B cell (primary cell): ENCODE data around the gene PAK3. TPM values are rescaled to one million over a fixed set of nuclear protein-coding genes. Genes with fewer than 3 reads are reported as not detected.

Experiments used
- ATAC-seq: fragments of 200-7000 bp; cut with Tn5 transposase; one replicate; pipeline ENCODE4 v1.10.0; 2021; ENCODE audit warnings: low read depth, mild to moderate bottlenecking, moderate number of reproducible peaks, moderate library complexity
- CTCF ChIA-PET: fragments of 350-600 bp; sonication (Branson Sonifier 250); formaldehyde crosslinking; loops from one replicate; lab custom pipeline; 2021; ENCODE audit warnings: antibody characterized with exemption, inconsistent platforms; lab: Charles Lee
- POLR2A ChIA-PET: fragments of 350-600 bp; sonication (Branson Sonifier 250); formaldehyde crosslinking; loops from one replicate; lab custom pipeline; 2021; ENCODE audit warnings: antibody characterized with exemption; lab: Charles Lee
- DNase-seq: peaks from one replicate; pipeline ENCODE4 v3.0.0; 2013
- H2AFZ ChIP-seq: 2 replicates; pipeline ENCODE4 v1.6.1; 2012; ENCODE audit warnings: mild to moderate bottlenecking, low read depth, low read length; ENCODE audit not compliant: insufficient read depth, poor library complexity, severe bottlenecking
- H3K27ac ChIP-seq, 2 donors: 1 replicate in 1 of 2; 2 replicates in 1 of 2; pipeline ENCODE4 v1.5.1; 2012 to 2013; ENCODE audit warnings: low read length in 2 of 2, mild to moderate bottlenecking in 2 of 2, moderate library complexity in 1 of 2
- H3K27me3 ChIP-seq, 4 experiments: fragments of 200-600 bp in 1 of 4; sonication (generic) in 1 of 4; replicated peaks in 1 of 4; 1 replicate in 2 of 4; 2 replicates in 2 of 4; pipeline versions ENCODE4 v1.6.1 to v1.7.0; 2013 to 2016; ENCODE audit warnings: low read length in 3 of 4, mild to moderate bottlenecking in 2 of 4, mixed read lengths in 1 of 4, moderate library complexity in 1 of 4; ENCODE audit not compliant: insufficient read depth in 4 of 4, control insufficient read depth in 3 of 4; ENCODE audit errors: control extremely low read depth in 1 of 4
- H3K36me3 ChIP-seq, 2 experiments: replicated peaks in 1 of 2; 1 replicate in 1 of 2; 2 replicates in 1 of 2; pipeline versions ENCODE4 v1.6.1 to v1.7.1; 2013; ENCODE audit warnings: low read length in 1 of 2; ENCODE audit not compliant: insufficient read depth in 2 of 2, control insufficient read depth in 1 of 2; ENCODE audit errors: control extremely low read depth in 1 of 2, extremely low read depth in 1 of 2
- H3K4me1 ChIP-seq, 2 donors: fragments of 200-600 bp in 1 of 2; sonication (generic) in 1 of 2; 1 replicate in 1 of 2; 2 replicates in 1 of 2; pipeline versions ENCODE4 v1.5.1 to v1.6.1; 2013 to 2017; ENCODE audit warnings: low read length in 2 of 2; ENCODE audit not compliant: control insufficient read depth in 2 of 2, insufficient read depth in 2 of 2
- H3K4me2 ChIP-seq: replicated peaks from 2 replicates; pipeline ENCODE3; 2012; ENCODE audit warnings: mild to moderate bottlenecking, low read depth, low read length; ENCODE audit not compliant: poor library complexity, severe bottlenecking
- H3K4me3 ChIP-seq, 5 experiments: fragments of 200-600 bp in 1 of 5; sonication (generic) in 1 of 5; 1 replicate in 3 of 5; 2 replicates in 2 of 5; pipeline versions ENCODE4 v1.5.1 to v1.7.0; 2011 to 2016; ENCODE audit warnings: low read length in 4 of 5, mild to moderate bottlenecking in 4 of 5, low read depth in 2 of 5, control low read depth in 1 of 5, moderate library complexity in 1 of 5; ENCODE audit not compliant: insufficient read depth in 1 of 5; ENCODE audit errors: control extremely low read depth in 1 of 5, extremely low read depth in 1 of 5
- H3K79me2 ChIP-seq: fragments of 200-600 bp; sonication (generic); one replicate; pipeline ENCODE4 v1.6.0; 2016; ENCODE audit warnings: low read length; ENCODE audit not compliant: control insufficient read depth, insufficient read depth
- H3K9ac ChIP-seq: fragments of 200-600 bp; sonication (generic); 2 replicates; pipeline ENCODE4 v1.6.1; 2017; ENCODE audit warnings: mild to moderate bottlenecking, low read length, moderate library complexity
- H3K9me3 ChIP-seq, 3 donors: one replicate each; pipeline versions ENCODE4 v1.6.1 to v1.7.1; 2013; ENCODE audit warnings: low read length in 2 of 3; ENCODE audit not compliant: control insufficient read depth in 2 of 3, insufficient read depth in 1 of 3; ENCODE audit errors: control extremely low read depth in 1 of 3
- H4K20me1 ChIP-seq: 2 replicates; pipeline ENCODE4 v1.6.0; 2012; ENCODE audit warnings: mild to moderate bottlenecking, low read length; ENCODE audit not compliant: insufficient read depth, control insufficient read depth, poor library complexity, severe bottlenecking
- H3K27ac Mint-ChIP-seq: one replicate; pipeline ENCODE4 v1.8.0; 2021; ENCODE audit warnings: mixed read lengths
- H3K27me3 Mint-ChIP-seq: one replicate; pipeline ENCODE4 v1.8.0; 2021; ENCODE audit warnings: mixed read lengths
- H3K4me1 Mint-ChIP-seq: one replicate; pipeline ENCODE4 v1.8.0; 2021; ENCODE audit warnings: mixed read lengths
- H3K4me3 Mint-ChIP-seq: one replicate; pipeline ENCODE4 v1.8.0; 2021; ENCODE audit warnings: mixed read lengths
- H3K9me3 Mint-ChIP-seq: one replicate; pipeline ENCODE4 v1.8.0; 2022; ENCODE audit warnings: mixed read lengths; ENCODE audit not compliant: insufficient read depth
- EZH2 ChIP-seq: IDR thresholded peaks from 2 replicates; pipeline ENCODE4 v1.6.1; 2012; ENCODE audit warnings: borderline replicate concordance, low read depth, mild to moderate bottlenecking, moderate library complexity, low read length; ENCODE audit not compliant: insufficient read depth, poor library complexity, severe bottlenecking
- WGBS: methylation state at CpG from one replicate; pipeline ENCODE4 v1.1.5; 2013; ENCODE audit warnings: missing lambda C conversion rate; ENCODE audit not compliant: insufficient coverage; 5-methylcytosine and 5-hydroxymethylcytosine counted together
- intact Hi-C: fragments of 100-400 bp; cut with micrococcal nuclease; formaldehyde crosslinking; loops from one replicate; pipeline ENCODE4 v1.10.0; 2022
- polyA plus RNA-seq: library from polyadenylated mRNA; depleted of rRNA; stranded (reverse); fragments of >200 nt; gene quantifications from 2 replicates; pipeline ENCODE4 v1.2.3, GENCODE V29; 2012
- total RNA-seq, 2 donors: library from RNA; stranded (reverse); fragments of 120-200 nt in 1 of 2; gene quantifications; 1 replicate in 1 of 2; 2 replicates in 1 of 2; pipeline versions ENCODE4 v1.2.3 to v1.2.4, GENCODE V29; 2013 to 2022
- TF ChIP-seq, protein P1 (sequence below): fragments of 200-600 bp; IDR thresholded peaks from one replicate; pipeline ENCODE4 v1.8.0; 2022; ENCODE audit warnings: antibody characterized with exemption, mild to moderate bottlenecking

Gene PAK3
- total and polyA plus RNA-seq, 2 donors (not counting 1 experiment from before 2014, with no cell fraction given) = 0.17 TPM; not detected in 1

DNA sequence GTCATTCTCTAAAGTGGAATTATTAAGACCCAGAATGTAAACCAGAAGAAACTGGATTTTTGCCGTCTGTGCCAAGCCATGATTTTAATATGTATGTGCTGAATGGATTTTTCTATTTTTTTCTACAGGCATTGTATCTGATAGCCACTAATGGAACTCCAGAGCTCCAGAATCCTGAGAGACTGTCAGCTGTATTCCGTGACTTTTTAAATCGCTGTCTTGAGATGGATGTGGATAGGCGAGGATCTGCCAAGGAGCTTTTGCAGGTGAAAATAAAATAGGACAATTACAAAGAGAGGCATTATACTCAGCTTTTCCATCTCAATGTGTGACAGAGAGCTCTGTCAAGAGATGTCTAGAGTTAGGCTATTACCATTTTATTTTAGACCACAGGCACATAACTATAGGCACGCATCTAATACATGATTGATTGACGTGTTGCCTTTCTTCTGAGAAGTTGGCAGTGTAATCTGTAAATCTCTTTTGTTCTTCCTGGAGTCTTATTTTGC, 120.4 kb downstream of the PAK3 start:
- ChIA-PET CTCF (no interaction called here), POLR2A (no interaction called here)
- Histone ChIP-seq H3K27me3 (no peaks in the 10 kb centered on the region), H3K36me3 (no peaks in the 10 kb centered on the region), H3K4me2 (no peak overlapping the region), H2AFZ (no peak overlapping the region), H3K27ac (no peak overlapping the region), H3K9ac (no peak overlapping the region), H3K9me3 (no peaks in the 10 kb centered on the region), H4K20me1 (no peaks in the 10 kb centered on the region), H3K79me2 (no peaks in the 10 kb centered on the region), H3K4me1 (no peaks in the 10 kb centered on the region), H3K4me3 (no peak overlapping the region)
- TF ChIP-seq, protein P1, sequence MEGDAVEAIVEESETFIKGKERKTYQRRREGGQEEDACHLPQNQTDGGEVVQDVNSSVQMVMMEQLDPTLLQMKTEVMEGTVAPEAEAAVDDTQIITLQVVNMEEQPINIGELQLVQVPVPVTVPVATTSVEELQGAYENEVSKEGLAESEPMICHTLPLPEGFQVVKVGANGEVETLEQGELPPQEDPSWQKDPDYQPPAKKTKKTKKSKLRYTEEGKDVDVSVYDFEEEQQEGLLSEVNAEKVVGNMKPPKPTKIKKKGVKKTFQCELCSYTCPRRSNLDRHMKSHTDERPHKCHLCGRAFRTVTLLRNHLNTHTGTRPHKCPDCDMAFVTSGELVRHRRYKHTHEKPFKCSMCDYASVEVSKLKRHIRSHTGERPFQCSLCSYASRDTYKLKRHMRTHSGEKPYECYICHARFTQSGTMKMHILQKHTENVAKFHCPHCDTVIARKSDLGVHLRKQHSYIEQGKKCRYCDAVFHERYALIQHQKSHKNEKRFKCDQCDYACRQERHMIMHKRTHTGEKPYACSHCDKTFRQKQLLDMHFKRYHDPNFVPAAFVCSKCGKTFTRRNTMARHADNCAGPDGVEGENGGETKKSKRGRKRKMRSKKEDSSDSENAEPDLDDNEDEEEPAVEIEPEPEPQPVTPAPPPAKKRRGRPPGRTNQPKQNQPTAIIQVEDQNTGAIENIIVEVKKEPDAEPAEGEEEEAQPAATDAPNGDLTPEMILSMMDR = no peak
- TF ChIP-seq EZH2 = no peak
- no peaks in the 10 kb centered on the region for H3K27me3 Mint-ChIP-seq
- ATAC-seq (no peak), DNase-seq (no peak)
- no peak overlapping the region for H3K4me3 Mint-ChIP-seq
- intact Hi-C loops = no loop called here
- no peaks in the 10 kb centered on the region for H3K9me3 Mint-ChIP-seq
- H3K27ac Mint-ChIP-seq = no peak overlapping the region
- WGBS = no CpG with 5 or more reads among the region's 6 CpGs
- H3K4me1 Mint-ChIP-seq = no peaks in the 10 kb centered on the region

DNA sequence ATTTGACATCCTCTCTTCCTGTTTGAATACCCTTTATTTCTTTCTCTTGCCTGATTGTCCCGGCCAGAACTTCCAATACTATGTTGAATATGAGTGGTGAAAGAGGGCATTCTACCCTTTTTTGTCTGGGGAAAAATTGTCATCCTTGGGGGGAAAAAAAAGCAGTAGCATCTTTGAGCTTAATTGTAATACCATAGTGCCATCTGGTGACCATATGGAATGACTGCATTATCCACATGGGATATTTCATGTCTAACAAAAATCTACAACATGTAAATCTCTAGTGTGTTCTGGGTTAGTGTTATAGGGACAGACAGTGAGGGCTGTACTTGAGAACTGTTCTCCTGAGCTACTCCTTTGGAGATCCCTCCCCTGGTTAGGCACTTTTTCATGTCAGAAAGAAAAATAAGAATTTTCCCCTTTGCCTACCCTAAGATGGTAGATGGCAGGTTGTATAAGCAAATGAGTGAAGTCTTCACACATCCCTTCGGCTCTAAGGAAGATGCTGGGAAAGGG, 148.3 kb downstream of the PAK3 start:
- H3K4me3 Mint-ChIP-seq = no peak overlapping the region
- ATAC-seq (no peak), DNase-seq (no peak)
- H3K36me3 ChIP-seq = no peaks in the 10 kb centered on the region
- no peaks in the 10 kb centered on the region for H3K9me3 ChIP-seq
- H3K4me1 ChIP-seq = no peaks in the 10 kb centered on the region
- H3K27me3 Mint-ChIP-seq = peaks cover 7% of the 10 kb centered on the region
- H3K9me3 Mint-ChIP-seq = no peaks in the 10 kb centered on the region
- TF ChIP-seq, protein P1 = no peak
- no peak for TF ChIP-seq EZH2
- H3K79me2 ChIP-seq = no peaks in the 10 kb centered on the region
- no CpG with 5 or more reads among the region's 2 CpGs for WGBS
- H4K20me1 ChIP-seq = no peaks in the 10 kb centered on the region
- H3K4me3 ChIP-seq = no peak overlapping the region
- H3K4me1 Mint-ChIP-seq = no peaks in the 10 kb centered on the region
- CTCF ChIA-PET = interaction anchor here (1.1 kb wide), 1 partner anchor 788 kb away, joined by 3 read pairs; no protein-coding TSS in a partner anchor
- intact Hi-C loops = loop anchor here (5.0 kb wide), 1 partner anchor 252 kb away; no protein-coding TSS in a partner anchor
- no peak overlapping the region for H3K9ac ChIP-seq
- H2AFZ ChIP-seq = no peak overlapping the region
- H3K27ac ChIP-seq = no peak overlapping the region
- H3K27me3 ChIP-seq = no peaks in the 10 kb centered on the region
- H3K27ac Mint-ChIP-seq = no peak overlapping the region
- POLR2A ChIA-PET = no interaction called here
- no peak overlapping the region for H3K4me2 ChIP-seq
